ENCODE measurements around the gene PCDH9.

- TF ChIP-seq POLR2A (IDR thresholded peaks at IDR 0.05) (no peak), CTCF (IDR thresholded peaks at IDR 0.05) (no peak)
Measured at GRCh38 chr13:66977161-66977560, 253.0 kb downstream of the PCDH9 start.
